GM21390 (cell line): ENCODE data around the gene NUP205.
"Not testable (repeated sequence)": the region's sequence is repeated elsewhere in the genome, so short reads cannot be mapped to it uniquely, and the experiment has no call there.

Source experiments
- ATAC-seq: cut with Tn5 transposase; IDR thresholded peaks from one replicate; pipeline ENCODE4 v1.9.1; 2021; ENCODE audit not compliant: unreplicated experiment

The NUP205 gene

DNA sequence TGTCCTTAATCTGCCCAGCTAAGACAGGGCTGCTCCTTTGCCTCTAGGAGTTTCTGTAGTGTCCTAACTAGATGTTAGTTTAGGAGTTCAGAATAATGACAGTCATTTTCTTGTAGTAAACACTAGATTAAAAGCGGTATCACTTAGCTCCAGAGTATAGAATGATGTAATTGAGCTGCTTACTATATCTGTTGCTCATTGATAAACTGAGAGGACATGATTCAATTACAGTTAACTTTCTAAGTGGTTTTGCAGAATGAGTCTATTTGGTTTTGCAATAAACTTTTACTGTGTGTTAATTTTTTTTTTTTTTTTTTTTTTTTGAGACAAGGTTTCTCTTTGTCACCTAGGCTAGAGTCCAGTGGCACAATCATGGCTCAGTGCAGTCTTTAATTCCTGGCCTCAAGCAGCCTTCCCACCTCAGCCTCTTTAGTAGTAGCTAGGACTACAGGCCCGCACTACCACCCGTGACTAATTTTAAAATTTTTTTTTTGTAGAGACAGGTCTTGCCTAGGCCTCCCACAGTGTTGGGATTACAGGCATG lies 106.4 kb downstream of the NUP205 start:
- ATAC-seq: no peak

DNA sequence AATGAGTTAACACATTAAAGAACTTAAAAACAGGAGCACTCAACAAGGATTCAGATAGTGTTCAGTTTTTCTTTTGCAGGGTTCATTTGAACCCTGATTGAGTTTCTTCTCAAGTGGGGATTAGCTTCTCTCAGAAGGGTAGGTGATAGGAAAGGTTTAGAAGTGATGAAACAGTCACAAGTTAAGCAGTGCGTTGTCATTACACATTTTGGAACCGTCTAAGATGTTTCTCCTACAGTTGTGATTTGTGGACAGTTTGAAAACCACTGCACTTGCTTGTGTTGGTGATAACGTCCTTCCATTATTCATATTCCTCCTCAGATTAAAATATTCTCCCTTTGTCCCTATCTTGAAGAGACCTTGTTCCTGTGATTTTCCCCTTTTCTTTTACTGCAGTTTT lies 107.3 kb downstream of the NUP205 start:
- ATAC-seq: no peak

DNA sequence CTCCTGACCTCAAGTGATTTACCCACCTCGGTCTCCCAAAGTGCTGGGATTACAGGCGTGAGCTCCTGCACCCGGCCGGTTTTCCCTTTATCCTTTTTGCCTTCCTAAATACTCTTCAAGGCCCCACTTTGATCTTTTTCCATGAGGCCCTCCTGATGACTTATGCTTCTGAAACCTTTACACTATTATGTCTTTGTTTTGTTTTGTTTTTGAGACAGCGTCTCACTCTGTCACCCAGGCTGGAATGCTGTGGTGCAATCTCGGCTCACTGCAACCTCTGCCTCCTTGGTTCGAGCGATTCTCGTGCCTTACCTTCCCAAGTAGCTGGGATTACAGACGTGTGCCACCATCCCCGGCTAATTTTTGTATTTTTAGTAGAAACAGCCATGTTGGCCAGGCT lies 108.4 kb downstream of the NUP205 start:
- no peak for ATAC-seq

DNA sequence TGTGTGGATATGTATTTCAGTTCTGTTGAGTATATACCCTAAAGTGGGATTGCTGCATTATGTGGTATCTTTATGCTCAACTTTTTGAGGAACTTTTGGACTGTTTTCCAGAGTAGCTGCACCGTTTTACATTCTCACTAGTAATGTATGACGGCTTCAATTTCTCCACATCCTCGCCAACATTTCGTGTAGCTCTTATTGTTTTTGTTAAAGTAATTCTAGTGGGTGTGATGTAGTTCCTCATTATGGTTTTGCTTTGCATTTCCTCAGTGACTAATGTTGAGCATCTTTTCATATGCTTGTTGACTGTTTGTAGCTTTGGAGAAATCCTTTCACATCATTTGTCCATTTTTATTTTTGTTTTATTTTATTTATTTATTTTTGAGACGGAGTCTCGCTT lies 109.1 kb downstream of the NUP205 start:
- ATAC-seq: no peak

DNA sequence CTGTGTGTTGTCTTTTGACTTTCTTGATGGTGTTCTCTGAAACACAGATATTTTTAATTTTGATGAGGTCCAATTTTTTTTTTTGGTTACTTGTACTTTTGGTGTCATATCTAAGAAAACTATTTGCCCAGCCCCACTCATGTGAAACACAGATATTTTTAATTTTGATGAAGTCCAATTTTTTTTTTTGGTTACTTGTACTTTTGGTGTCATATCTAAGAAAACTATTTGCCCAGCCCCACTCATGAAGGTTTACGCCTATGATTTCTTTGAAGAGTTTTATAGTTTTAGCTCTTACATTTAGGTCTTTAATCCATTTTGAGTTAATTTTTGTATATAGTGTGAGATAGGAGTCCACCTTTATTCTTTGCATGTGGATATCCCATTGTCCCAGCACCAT lies 109.9 kb downstream of the NUP205 start:
- not testable (repeated sequence) for ATAC-seq

DNA sequence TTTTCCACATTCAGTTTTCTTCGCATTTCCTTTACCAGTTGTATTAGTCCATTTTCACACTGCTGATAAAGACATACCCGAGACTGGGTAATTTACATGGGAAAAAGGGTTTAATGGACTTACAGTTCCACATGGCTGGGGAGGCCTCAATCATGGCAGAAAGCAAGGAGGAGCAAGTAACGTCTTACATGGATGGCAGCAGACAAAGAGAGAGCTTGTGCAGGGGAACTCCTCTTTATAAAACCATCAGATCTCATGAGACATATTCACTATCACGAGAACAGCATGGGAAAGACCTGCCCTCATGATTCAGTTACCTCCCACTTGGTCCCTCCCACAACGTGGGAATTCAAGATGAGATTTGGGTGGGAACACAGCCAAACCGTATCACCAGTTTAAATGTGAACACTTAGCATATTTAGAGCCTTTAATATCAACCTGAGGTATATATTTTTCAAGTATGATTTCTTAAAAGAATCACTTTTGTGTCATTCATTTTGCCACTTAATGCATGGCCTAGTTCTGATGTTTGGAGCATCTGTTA lies 111.2 kb downstream of the NUP205 start:
- not testable (repeated sequence) for ATAC-seq

DNA sequence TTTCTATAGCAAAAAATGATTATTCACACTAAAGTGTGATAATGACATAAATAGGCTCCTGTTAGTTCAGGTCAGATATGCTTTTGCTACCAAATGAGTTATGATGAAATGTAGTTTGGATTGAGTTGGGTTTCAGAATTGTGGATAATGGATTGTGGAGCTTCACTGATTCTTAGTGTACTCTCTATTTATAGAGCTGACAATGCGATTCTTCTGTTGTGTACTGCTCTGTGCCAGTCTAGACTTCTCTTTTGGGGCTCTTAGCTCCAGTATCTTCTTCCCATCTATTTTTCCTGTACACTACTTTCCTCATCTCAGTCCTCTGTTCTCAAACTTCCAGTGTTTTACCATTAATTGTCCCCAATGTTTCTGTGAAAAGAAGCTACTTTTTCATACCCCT lies 112.1 kb downstream of the NUP205 start:
- no peak for ATAC-seq

DNA sequence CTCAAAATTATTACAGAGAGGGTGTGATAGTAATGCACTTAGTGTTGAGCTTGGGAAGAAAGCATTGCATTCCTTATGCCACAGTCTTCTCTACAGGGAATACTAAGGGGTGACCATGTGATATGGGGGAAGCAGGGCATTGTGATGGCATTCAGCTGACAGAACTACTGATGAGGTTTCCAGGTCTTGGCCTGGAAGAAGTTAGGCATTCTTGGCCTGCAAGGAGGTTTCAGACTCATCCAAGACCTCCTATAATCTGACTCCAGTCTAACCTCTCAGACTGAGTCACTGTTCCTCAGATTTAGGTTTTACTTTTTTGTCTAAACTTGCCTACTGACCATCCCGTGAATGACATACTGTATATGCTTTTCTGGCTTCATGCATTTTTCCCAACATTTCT lies 112.5 kb downstream of the NUP205 start:
- ATAC-seq: no peak

DNA sequence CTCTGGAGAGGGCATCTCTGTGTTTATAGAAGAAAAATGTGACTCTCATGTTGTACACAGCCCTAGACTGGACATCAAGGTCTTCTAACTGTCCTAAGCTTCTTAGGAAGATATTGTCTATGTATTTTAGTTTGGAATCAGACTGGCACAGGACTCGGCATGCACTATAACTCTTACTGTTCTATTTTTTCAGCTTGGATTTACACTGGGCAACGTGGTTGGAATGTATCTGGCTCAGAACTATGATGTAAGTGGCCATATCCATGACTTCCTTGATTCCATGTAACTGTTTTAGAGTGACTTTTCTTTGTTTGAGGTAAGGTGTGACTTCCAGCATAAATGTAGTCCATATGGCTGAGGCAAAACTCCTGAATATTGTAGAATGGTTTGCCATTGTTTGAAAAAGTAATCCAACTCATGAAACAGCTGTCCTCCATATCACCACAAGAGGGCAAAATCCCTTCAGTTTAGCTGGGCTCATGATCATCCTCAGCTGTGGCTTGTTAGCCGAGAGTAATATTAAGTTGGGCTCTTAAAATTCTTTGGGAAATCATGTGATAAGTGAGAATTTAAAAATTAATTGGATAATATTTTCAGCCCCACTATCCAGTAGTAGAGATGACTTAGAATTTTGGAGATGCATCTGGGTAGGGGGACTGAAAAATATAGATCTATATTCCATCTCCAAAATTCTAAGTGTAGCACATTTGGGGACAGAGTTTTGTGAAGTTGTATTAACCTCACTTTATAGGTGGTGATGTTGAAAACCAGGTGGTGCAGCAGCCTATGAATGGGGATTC lies 115.0 kb downstream of the NUP205 start:
- ATAC-seq: no peak

DNA sequence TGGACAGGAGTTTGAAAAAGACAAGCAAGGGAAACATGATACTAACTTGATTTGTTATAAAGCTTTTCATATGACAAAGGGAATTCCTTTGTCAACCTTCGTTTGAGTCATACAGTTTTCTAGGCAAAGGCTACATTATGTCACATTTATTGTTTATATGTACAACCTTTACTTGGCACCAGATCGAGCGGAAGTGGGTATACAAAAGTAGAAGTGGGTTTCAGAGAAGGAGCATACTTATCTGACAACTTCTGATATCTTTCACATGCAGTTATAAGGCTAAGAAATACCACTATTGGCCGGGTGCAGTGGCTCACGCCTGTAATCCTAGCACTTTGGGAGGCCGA lies 115.6 kb downstream of the NUP205 start:
- no peak for ATAC-seq

DNA sequence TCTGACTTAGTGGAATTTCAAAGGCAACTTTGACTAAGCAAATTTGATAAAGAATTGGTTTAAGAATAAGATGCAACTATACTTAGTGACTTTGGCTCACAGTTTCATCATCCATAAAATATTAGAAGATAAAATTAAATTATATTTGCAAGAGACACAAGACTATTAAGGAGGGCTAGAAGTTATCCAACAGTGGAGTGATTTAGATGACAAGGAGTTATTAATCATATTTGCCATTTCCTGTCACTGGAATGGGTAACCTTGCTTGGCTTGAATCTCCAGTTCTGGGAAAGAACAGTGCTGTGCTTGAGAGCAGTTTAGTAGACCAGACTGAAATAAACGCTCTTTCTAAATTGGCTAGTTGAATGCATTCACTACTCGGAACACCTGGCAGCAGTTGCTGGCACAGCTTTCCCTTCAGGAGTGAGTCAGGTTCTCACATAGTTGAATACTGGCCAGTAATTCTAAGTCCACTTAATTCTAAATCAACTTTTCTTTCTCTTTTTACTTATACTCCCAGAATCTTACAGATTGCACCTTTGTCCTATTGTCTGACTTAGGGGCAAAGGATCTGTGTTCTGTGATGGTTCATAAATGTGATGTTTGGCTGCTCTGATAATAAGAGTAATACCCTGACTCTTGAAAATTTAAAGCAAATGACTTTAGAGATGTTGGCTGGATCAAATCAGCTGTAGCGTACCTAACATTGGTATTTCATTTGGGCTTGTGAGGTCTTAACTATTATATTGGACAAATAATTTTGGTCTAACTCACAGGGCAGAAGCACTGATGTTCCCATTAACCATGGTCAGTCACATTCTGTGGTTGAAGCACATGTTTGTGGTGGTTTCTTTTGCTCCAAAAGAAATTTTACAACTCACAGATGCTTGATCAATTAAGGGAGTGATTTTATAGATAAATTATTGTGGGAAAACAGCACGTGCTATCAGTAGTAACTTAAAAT lies 121.2 kb downstream of the NUP205 start:
- ATAC-seq: no peak

DNA sequence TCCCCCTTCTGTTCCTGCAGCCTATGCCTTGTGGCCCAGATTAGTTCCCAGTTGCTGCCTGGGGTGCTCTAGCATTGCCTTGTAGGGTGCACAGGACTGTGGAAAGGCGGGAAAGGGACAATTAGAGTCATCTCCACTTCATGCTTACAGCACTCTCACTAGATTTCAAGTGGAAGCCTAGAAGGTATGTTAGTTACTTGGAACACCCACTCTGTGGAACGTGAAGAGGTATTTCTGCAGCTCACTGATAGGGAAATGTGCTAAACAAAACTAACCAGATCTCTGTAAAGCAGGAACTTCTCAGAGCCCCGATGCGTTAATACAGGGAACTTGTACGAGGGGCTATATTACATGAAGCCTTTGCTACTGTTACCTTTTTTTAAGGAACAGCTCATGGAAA lies 124.0 kb downstream of the NUP205 start:
- no peak for ATAC-seq

DNA sequence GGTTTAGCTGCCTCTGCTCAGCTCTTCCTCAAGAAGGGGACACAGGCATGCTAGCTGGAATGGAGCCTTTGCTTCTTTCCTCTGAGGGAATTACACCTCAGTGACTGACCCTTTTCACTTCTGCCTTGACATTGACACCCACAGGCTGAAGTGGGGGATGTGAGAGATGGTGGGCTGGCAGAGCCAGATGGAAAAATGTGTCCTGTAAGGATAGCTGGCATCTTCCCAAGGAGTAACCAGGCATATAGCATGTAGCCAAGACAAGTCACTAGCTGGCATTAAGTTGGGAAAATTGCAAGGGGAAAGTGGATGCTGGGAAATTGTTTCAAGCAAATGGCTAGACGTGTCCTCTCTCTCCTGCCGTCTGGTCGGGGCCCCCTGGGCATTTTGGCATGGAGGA lies 124.5 kb downstream of the NUP205 start:
- ATAC-seq: no peak

DNA sequence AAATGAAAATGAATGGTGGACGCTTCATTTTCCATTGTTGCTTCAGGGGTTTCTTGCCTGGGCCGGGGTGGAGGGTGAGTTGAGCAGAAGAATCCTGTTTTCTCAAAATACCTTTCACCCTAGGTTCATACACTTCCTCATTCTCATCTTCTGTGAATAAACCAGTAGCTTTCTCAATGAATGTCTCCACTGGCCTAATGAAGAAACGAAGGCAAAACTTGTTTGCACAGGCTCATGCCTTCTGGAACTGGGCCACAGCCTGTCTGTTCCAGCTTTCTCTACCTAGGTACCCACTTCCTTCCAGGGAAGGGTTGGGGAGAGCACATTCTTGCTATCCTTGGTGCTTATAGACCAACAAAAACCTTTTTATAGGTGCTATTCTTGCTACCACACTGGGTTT lies 125.9 kb downstream of the NUP205 start:
- ATAC-seq: no peak

DNA sequence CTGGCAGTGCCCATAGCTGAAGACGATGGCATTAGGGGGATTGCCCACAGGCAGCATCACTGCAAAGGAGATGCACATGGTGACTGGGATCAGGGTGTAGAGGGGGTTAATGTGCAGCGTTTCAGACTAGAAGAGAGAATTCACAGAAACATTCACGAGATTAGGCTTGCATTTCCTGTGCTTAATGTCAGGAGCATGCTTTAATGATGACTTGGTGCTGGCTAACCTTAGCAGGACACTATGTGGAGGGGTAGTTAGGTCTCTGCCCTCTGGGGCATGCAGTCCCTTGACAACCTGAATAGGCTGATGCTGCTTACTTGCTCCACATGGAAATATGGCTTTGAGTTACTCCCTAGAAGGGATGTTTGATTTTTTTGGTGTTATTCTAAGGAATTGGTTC lies 126.4 kb downstream of the NUP205 start:
- ATAC-seq: no peak

DNA sequence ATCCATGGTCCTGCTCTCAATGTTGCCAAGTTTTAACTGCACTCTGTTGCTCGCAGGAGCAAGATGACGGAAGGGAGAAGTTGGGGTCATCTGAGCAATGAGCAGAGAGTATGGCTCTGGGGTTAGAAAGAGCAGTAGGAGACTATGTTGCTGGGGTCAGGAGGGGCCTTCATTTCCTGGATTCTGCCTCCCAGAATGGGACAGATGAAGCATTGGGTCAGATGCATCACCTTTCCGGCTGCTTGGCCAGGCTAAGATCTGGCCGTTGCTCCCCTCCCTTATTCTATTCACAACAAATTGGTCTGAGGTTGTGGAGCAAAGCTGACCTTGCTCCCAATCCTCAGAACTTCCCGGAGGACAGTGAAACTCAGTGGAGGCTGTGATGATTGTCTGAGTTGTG lies 127.0 kb downstream of the NUP205 start:
- ATAC-seq: no peak

DNA sequence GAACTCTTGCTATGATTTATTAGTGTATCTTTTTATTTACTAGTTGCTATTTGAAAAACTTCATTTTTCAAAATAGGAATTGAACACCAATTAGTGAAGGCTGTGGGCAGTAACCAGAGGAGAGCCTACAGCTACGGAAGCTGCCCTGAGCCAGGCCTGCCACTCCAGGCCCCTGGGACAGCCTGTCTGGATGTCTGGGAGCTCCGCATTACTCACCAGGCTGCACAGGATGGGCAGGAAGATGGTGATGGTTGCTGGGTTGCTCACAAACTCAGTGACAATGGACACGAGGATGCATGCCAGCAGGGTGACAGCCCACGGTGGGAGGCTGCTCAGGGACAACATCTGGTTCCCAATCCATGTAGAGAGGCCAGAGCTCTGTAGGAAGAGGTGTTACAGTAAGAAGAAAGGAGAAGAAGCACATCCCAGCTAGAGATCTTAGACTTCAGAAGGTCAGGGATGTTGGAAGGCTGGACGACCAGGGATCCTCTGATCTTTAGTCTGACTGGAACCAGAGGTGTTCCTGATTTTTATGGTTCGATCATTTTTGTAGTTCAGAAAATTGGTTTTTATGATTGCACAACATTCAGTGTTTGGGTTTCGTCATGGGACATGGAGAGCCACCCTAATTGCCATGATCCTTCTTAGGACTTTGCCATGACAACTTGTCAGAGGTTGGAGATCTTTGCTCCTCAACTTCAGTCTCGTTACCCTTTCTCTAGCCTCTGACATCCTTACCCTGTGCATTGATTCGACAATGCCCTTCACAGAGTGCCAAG lies 127.8 kb downstream of the NUP205 start:
- ATAC-seq: no peak

DNA sequence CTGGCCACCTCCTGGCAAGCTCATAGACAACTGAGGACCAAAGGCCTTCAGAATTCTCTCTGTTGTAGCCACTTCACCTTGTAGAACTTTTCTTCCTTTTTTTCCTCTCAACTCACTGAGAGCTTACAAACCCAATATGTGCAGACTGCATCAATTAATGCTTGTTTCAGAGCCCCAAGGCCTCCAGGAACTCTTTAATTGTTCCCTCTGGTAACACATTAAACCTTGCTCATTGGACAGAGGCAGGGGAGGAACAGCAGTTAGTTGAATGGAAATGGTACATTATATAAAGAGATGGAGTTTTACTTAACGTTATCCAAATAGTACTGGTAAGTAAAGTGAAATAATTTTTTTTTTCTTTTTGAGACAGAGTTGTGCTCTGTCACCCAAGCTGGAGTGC lies 129.7 kb downstream of the NUP205 start:
- no peak for ATAC-seq

DNA sequence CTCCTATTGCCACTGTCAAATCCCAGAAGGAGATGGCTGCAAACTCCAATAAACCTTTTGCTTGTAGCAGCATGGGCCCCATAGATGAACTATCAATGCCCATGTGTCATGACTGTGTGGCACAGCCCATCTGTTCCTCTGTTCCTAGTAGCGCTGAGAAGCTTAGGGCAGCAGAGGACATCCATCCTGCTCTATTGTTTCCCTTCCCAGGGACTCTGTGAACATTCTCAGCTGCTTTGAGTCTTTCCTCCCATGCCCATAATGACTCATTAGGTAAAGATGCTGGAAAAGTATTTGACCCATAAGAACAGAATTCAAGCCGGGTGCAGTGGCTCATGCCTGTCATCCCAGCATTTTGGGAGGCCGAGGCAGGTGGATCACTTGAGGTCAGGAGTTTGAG lies 132.8 kb downstream of the NUP205 start:
- no peak for ATAC-seq

DNA sequence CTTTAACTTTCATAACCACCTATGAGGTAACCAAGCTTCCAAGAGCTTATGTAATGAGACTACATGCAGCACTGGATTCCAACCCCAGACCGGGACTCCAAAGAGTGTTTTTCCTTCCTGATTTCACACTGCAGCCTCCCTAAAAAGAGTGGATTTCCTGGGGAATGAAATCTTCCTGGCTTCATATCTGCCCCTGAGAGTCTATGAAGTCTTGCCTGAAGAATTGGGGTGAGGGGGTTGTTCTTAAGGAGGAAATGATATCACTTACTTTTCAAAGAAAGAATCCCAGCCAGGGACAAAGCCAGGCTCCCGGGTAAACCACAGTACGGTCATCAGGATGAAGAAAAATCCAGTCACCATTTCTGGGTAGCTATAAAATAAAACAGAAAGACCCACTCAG lies 134.3 kb downstream of the NUP205 start:
- ATAC-seq: no peak

DNA sequence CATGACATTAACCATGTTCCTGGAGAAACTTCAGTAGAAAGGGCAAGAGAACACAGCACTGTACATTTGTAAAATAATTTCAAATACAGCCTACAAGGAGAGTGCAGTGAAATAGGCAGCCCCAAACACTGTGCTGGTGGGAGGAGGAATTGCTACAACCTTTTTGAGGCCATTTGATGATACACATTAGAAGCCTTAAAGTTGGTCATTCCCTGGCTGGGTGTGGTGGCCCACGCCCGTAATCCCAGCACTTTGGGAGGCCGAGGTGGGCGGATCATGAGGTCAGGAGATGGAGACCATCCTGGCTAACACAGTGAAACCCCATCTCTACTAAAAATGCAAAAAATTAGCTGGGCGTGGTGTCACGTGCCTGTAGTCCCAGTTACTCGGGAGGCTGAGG lies 134.9 kb downstream of the NUP205 start:
- not testable (repeated sequence) for ATAC-seq
